Measurements from ENCODE around the gene NUB1.

DNA sequence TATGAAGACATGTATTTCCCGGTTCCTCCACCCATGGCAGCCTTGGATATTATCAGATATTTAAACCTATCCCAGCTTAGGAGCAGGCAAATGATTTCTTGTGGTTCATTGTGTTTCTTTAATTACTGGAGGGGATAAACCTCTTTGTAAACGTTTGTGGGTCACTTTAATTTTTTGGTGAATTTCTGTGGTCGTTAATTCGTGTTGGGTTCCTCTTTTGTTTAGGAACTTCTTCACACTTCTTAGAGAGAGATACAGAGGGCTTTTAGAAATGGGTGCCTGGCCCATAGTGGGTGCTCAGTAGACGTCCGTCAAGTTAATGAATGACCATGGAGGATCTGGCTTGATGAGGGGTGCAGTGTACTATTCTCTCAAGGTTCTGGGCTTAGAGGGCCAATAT lies 27.2 kb upstream of the NUB1 start:
- TF ChIP-seq CTCF (conservative IDR thresholded peaks at IDR 0.05 in 1 of 2, IDR thresholded peaks at IDR 0.05 in 1 of 2; ENCODE audit: extremely low read depth in 1 of 2, insufficient read depth in 1 of 2, low read depth in 1 of 2, low read length in 2 of 2) (no peak), EZH2 (IDR thresholded peaks at IDR 0.05; ENCODE audit: borderline replicate concordance, low read length) (no peak)
